Left lung (tissue), 10 donors: ENCODE measurements around the gene OTUD3. TPM values are rescaled to one million over a fixed set of nuclear protein-coding genes. Genes with fewer than 3 reads are reported as not detected.
"Not testable (repeated sequence)": the region's sequence is repeated elsewhere in the genome, so short reads cannot be mapped to it uniquely, and the experiment has no call there.

Experiments used
- ATAC-seq: fragments of 200-7000 bp; cut with Tn5 transposase; one replicate; pipeline ENCODE4 v1.9.1; 2020; ENCODE audit warnings: moderate library complexity
- DNase-seq, 4 donors: peaks; one replicate each; pipeline ENCODE4 v3.0.0-alpha.2; 2013 to 2020
- H3K27ac ChIP-seq, 2 donors: fragments of 200-600 bp; sonication (generic) in 1 of 2; one replicate each; pipeline versions ENCODE4 v1.5.0 to v1.8.0; 2020 to 2021
- H3K27me3 ChIP-seq, 2 donors: fragments of 200-600 bp; sonication (generic) in 1 of 2; one replicate each; pipeline versions ENCODE4 v1.5.0 to v1.8.0; 2020 to 2021
- H3K36me3 ChIP-seq, 2 donors: fragments of 200-600 bp; sonication (generic) in 1 of 2; one replicate each; pipeline versions ENCODE4 v1.5.0 to v1.8.0; 2020 to 2021
- H3K4me1 ChIP-seq, 2 donors: fragments of 200-600 bp; one replicate each; pipeline ENCODE4 v1.8.0; 2021
- H3K4me3 ChIP-seq, 2 donors: fragments of 200-600 bp; sonication (generic) in 1 of 2; one replicate each; pipeline versions ENCODE4 v1.5.0 to v1.8.0; 2020 to 2021; ENCODE audit warnings: mild to moderate bottlenecking in 1 of 2
- H3K9me3 ChIP-seq, 2 donors: fragments of 200-600 bp; sonication (generic) in 1 of 2; one replicate each; pipeline versions ENCODE4 v1.5.0 to v1.8.0; 2020 to 2021
- CTCF ChIP-seq, 2 donors: fragments of 200-600 bp; sonication (generic) in 1 of 2; IDR thresholded peaks; one replicate each; pipeline versions ENCODE4 v1.5.0 to v1.8.0; 2021; ENCODE audit warnings: antibody characterized with exemption in 2 of 2
- intact Hi-C, 2 donors: fragments of 100-400 bp; cut with DNase I; formaldehyde crosslinking; loops; one replicate each; pipeline versions ENCODE4 v1.11.2 to v1.14.2; 2022
- polyA plus RNA-seq, 6 donors: library from polyadenylated mRNA; unstranded; fragments of 120-200 nt; gene quantifications; one replicate each; pipeline ENCODE4 v1.2.1, GENCODE V29; 2013; ENCODE audit not compliant: insufficient read length in 6 of 6
- total RNA-seq, 2 donors: library from RNA; stranded (reverse); fragmentation: NEBNext Ultra II Directional; extraction: Animal tissue kit (Norgen Biotek cat#: 25700); gene quantifications; one replicate each; pipeline ENCODE4 v1.2.1, GENCODE V29; 2021
- donor health status: DM: no; HTN: yes; CAD: no.
- donor health status: DM: no; HTN: no; CAD: no.

The OTUD3 gene
- total and polyA plus RNA-seq, 8 donors, result 9.8 to 52.2 (median 29.0) TPM

- no peaks in the 10 kb centered on the region for H3K36me3 ChIP-seq
- intact Hi-C loops, result no loop called here
- no peak overlapping the region for H3K27ac ChIP-seq
- peaks cover 0 to 18% of the 10 kb centered on the region in 2 donors for H3K27me3 ChIP-seq
- H3K9me3 ChIP-seq, result peaks cover 0 to 5% of the 10 kb centered on the region in 2 donors
- no peak for TF ChIP-seq CTCF (IDR thresholded peaks at IDR 0.05)
- ATAC-seq, result no peak
- no peak for DNase-seq
- H3K4me1 ChIP-seq, result no peaks in the 10 kb centered on the region
- H3K4me3 ChIP-seq, result no peak overlapping the region
These were observed 43.3 kb downstream of the OTUD3 start for GRCh38 chr1:19925342-19926070.

GRCh38 chr1:19926296-19927129 lies 44.3 kb downstream of the OTUD3 start:
- ATAC-seq, result peak; percentile 49
- no peaks in the 10 kb centered on the region for H3K36me3 ChIP-seq
- H3K27ac ChIP-seq, result no peak overlapping the region
- H3K4me3 ChIP-seq, result no peak overlapping the region
- DNase-seq, result no peak
- TF ChIP-seq CTCF (IDR thresholded peaks at IDR 0.05), result no peak
- no peaks in the 10 kb centered on the region for H3K4me1 ChIP-seq
- H3K27me3 ChIP-seq, result peaks cover 0 to 18% of the 10 kb centered on the region in 2 donors
- intact Hi-C loops, result no loop called here
- peaks cover 0 to 15% of the 10 kb centered on the region in 2 donors for H3K9me3 ChIP-seq

GRCh38 chr1:19927130-19927421 lies 44.9 kb downstream of the OTUD3 start:
- H3K9me3 ChIP-seq, result peaks cover 0 to 20% of the 10 kb centered on the region in 2 donors
- ATAC-seq, H3K36me3 ChIP-seq, H3K27ac ChIP-seq, intact Hi-C loops, DNase-seq, H3K4me1 ChIP-seq, H3K4me3 ChIP-seq: not testable (repeated sequence)
- H3K27me3 ChIP-seq, result peaks cover 0 to 14% of the 10 kb centered on the region in 2 donors

GRCh38 chr1:19932866-19933265 lies 50.7 kb downstream of the OTUD3 start:
- intact Hi-C loops, result no loop called here
- no peak for DNase-seq
- TF ChIP-seq CTCF (IDR thresholded peaks at IDR 0.05), result no peak
- Histone ChIP-seq H3K4me1 (no peaks in the 10 kb centered on the region), H3K4me3 (no peak overlapping the region), H3K27ac (no peak overlapping the region), H3K9me3 (peaks cover 0 to 33% of the 10 kb centered on the region in 2 donors), H3K36me3 (no peaks in the 10 kb centered on the region), H3K27me3 (no peaks in the 10 kb centered on the region)
- ATAC-seq, result no peak

GRCh38 chr1:19934336-19934735 lies 52.1 kb downstream of the OTUD3 start:
- Histone ChIP-seq H3K9me3 (peaks cover 0 to 33% of the 10 kb centered on the region in 2 donors), H3K36me3 (no peaks in the 10 kb centered on the region), H3K4me3 (no peak overlapping the region), H3K27ac (no peak overlapping the region), H3K27me3 (no peaks in the 10 kb centered on the region), H3K4me1 (no peaks in the 10 kb centered on the region)
- ATAC-seq, result no peak
- intact Hi-C loops, result no loop called here
- TF ChIP-seq CTCF (IDR thresholded peaks at IDR 0.05), result no peak
- DNase-seq, result no peak
